M059J (cell line): ENCODE data around the gene SUGCT. TPM values are rescaled to one million over a fixed set of nuclear protein-coding genes. Genes with fewer than 3 reads are reported as not detected.
"Not testable (repeated sequence)": the region's sequence is repeated elsewhere in the genome, so short reads cannot be mapped to it uniquely, and the experiment has no call there.

ENCODE experiments used
- DNase-seq: peaks from one replicate; pipeline ENCODE4 v3.0.0-alpha.2; 2012; ENCODE audit warnings: low read depth
- total RNA-seq: library from RNA; depleted of rRNA; stranded (reverse); fragments of >200 nt; shearing (Covaris generic); gene quantifications from 2 replicates; pipeline ENCODE4 v1.2.3, GENCODE V29; 2014

Gene SUGCT
- total RNA-seq, 1 experiment from 2014 or later, result 5.6 TPM

DNA sequence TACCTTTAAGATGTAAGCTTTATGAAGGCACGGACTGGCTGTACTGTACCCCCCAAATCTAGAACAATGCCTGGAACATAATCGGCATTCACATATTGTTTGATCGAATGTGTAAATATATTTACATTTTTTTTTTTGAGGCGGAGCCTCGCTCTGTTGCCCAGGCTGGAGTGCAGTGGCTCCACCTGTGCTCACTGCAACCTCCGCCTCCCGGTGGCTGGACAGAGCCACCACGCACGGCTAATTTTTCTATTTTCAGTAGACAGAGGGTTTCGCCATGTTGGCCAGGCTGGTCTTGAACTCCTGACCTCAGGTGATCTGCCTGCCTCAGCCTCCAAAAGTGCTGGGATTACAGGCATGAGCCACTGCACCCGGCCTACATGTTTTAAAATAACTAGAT lies 118.6 kb downstream of the SUGCT start:
- DNase-seq, result not testable (repeated sequence)

GRCh38 chr7:40263752-40264390 lies 129.1 kb downstream of the SUGCT start:
- DNase-seq, result no peak

- no peak for DNase-seq
Measured at GRCh38 chr7:40267583-40267982, 132.8 kb downstream of the SUGCT start.

DNA sequence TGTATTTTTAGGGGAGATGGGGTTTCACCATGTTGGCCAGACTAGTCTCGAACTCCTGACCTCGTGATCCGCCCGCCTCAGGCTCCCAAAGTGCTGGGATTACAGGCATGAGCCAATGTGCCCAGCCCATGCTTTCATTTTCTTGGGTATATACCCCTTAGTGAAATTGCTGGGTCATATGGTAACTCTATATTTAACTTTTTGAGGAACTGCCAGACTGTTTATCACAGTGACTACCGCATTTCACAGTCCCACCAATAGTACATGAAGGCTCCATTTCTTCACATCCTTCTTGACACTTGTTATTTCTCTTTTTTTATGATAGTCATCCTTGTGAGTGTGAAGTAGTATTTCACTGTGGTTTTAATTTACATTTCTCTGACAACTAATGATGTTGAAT lies 134.0 kb downstream of the SUGCT start:
- not testable (repeated sequence) for DNase-seq

GRCh38 chr7:40276061-40276460 lies 141.3 kb downstream of the SUGCT start:
- DNase-seq, result no peak

DNA sequence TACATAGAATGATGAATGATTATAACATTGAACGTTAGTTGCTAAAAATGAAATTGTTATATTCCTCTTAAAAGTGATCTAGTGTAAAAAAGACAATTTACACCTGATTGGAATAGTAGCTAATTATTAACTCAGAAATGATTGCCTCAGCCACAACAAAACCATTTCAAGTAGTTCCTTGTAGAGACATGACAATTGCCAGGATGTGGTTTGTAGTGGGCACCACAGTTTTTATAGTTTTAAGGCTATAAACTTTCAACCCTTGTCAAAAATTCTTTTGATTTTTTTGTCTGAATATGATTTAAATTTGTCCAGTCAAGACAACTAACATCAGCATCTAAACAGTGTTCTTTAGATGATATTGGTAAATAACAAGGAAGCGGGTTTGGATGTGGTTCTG lies 145.2 kb downstream of the SUGCT start:
- DNase-seq, result no peak

DNA sequence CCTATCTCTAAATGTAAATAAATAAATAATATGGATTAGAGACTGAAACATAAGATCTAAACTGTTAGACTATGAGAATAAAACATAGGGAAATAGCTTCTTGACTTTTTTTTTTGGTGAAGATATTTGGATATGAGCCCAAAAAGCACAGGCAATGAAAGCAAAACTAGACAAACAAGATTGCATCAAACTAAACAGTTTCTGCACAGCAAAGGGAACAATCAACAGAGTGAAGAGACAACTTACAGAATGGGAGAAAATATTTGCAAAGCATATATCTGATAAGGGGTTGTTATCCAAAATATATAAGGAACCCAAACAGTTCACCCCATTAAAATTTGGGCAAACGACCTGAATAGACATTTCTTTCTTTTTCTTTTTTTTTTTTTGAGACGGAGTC lies 148.1 kb downstream of the SUGCT start:
- DNase-seq, result no peak

DNA sequence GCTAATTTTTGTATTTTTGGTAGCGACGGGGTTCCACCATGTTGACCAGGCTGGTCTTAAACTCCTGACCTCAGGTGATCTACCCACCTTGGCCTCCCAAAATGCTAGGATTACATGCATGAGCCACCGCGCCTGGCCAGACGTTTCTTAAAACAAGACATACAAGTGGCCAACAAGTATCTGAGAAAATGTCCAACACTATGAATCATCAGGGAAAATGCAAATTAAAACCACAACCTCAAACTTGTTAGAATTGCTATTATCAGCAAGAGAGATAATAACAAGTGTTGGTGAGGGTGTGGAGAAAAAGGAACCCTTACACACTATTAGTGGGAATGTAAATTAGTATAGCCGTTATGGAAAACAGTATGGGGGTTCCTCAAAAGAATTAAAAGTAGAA lies 148.6 kb downstream of the SUGCT start:
- peak; percentile 40 for DNase-seq

- DNase-seq, result no peak
Measured at GRCh38 chr7:40288827-40289226, 154.0 kb downstream of the SUGCT start.

- peak; percentile 65 for DNase-seq
Measured at GRCh38 chr7:40297741-40298311, 163.0 kb downstream of the SUGCT start.

DNA sequence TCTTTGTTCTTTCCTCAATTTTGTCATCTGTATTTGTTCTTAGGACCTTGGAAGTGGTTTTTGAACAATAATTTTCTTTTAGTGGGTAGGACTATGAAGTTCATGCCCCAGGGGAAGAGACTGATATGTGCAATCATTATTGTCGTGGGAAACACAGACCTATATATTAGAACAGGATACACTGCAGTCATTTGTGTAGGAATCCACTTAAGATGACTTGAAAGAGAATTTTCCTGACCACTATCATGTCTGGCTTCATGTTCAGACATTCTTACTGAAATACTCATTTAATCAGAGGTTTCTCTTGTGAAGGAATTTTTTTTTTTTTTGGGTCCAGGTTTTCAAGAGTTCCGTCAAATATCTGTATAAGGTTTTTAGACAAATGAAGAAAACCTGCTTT lies 163.6 kb downstream of the SUGCT start:
- peak; percentile 84 for DNase-seq

DNA sequence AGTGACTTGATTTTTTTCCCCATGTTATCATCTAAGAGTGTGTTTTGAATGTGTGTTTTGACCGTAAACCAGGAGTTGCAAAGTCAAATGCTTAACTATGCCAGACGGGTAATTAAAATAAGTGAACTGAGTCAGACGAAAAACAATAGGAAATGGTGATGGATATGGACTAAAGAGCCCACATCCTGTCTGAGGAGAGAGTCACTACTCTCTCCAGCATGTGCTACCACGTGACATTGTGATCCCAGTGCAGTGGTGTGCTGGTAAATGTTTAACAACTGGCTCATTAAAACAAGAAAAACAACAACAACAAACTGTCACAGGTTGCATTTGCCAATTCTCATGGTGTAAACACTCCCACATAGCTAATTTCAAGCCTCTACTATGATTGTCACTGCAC lies 164.3 kb downstream of the SUGCT start:
- peak; percentile 96 for DNase-seq

GRCh38 chr7:40300146-40300670 lies 165.4 kb downstream of the SUGCT start:
- peak; percentile 22 for DNase-seq

DNA sequence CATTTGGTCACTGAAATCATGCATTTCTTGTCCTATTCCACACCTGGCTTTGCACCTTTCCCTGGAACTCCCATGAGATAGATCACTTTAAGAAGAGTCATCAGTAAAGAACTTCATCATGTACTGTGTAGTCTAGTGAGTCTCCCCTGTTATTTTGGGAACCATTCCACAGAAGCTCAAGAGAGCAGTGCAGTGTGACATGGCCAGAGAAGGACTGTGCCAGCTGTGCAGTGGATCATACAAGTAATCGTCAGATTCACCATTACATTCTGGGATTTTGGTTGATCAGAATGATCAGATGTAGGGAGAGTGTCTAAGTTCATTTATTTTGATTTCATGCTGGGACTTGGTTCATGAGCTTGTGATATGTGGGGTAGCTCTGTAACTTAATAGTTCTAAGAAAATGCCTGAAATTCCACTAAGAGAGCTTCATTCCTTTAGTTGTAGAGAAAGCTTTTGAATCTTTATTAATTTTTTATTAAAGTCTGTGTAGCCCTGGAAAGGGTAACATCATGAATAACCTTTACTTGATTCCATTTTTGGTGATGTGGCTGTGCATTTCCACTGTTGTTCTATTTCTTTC lies 166.8 kb downstream of the SUGCT start:
- DNase-seq, result peak; percentile 25

GRCh38 chr7:40303996-40304395 lies 169.2 kb downstream of the SUGCT start:
- DNase-seq, result peak; percentile 27

- DNase-seq, result no peak
Measured at GRCh38 chr7:40305229-40305628, 170.4 kb downstream of the SUGCT start.

GRCh38 chr7:40306025-40306424 lies 171.2 kb downstream of the SUGCT start:
- DNase-seq, result no peak

DNA sequence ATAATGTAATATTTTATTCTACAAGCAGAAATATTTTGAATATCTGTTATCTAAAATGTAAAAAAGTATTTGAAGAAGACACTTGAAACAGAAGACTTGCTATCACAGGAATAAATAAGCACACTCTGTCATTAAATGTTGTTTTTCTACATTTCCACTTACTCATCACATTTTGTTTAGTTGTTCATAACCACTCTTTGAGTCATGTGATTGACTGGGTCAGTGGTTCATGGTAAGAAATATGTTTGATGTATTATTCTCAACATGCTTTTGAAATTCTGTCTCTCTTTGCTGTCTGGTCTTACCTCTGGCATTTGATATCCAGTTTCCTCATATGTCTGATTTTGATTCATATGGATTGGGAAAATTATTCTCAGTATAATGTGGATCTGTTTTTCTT lies 171.8 kb downstream of the SUGCT start:
- peak; percentile 69 for DNase-seq

DNA sequence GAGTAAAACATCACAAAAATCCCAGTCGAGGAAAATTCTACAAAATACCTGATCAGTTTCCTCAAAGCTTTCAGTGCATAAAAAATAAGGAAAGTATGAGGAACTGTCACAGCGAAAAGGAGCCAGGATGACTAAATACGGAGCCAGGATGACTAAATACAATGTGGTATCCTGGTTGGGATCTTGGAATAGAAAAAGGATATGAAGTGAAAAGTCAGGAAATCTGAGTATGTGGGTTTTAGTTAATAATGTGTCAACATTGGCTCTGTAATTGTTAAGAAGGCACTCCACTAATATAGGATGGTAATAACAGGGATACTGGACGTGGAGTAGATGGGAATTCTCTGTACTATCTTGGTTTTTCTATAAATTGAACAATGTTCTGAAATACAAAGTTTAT lies 175.5 kb downstream of the SUGCT start:
- peak; percentile 59 for DNase-seq

- DNase-seq, result no peak
Measured at GRCh38 chr7:40311307-40311706, 176.5 kb downstream of the SUGCT start.

DNA sequence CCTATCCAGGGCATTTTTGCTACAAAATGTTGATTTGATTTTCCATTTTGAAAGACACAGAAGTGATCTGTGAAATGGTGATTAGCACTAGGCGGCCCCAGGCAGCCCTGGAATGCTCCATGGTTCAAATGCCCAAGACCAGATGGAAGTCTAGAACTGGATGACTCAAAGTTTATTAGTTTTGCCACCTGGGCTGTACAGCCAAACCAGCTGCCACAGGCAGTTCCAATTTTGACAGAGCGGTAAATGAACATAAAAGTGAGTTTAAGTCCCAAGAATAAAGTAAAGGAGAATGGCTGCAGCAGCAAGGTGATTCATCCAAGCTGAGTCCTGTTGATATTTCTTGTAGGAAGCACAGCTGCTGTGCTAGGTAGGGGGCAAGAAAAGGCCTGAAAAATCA lies 180.5 kb downstream of the SUGCT start:
- DNase-seq, result peak; percentile 74

GRCh38 chr7:40316176-40316575 lies 181.4 kb downstream of the SUGCT start:
- DNase-seq, result no peak

- no peak for DNase-seq
Measured at GRCh38 chr7:40324914-40325313, 190.1 kb downstream of the SUGCT start.
